ENCODE data around the gene ZNF804A. TPM values are rescaled to one million over a fixed set of nuclear protein-coding genes. Genes with fewer than 3 reads are reported as not detected.

The ZNF804A gene
- total and polyA plus RNA-seq, 2 of the 4 experiments (the other 2 are of a cell fraction) = 2.2 to 2.7 TPM

GRCh38 chr2:184735611-184736010 is 137.3 kb downstream of the ZNF804A start:
- Histone ChIP-seq H2AK9ac (replicated peaks; ENCODE audit: low read depth, low read length, poor library complexity) (no peak overlapping the region), H3K27me3 (ENCODE audit: control insufficient read depth, insufficient read depth, low read length) (no peaks in the 10 kb centered on the region), H3K18ac (ENCODE audit: low read depth, low read length) (no peak overlapping the region), H2AK5ac (ENCODE audit: low read depth, low read length) (no peak overlapping the region), H2BK15ac (ENCODE audit: low read depth, low read length) (no peak overlapping the region), H3K14ac (replicated peaks; ENCODE audit: low read depth, low read length) (no peak overlapping the region), H3K9me1 (ENCODE audit: insufficient read depth, low read length) (no peaks in the 10 kb centered on the region), H4K8ac (ENCODE audit: low read depth in 2 of 2, low read length in 2 of 2) (no peak overlapping the region), H2BK5ac (ENCODE audit: low read depth, low read length, poor library complexity, severe bottlenecking) (no peak overlapping the region), H2BK120ac (ENCODE audit: low read depth, low read length) (no peak overlapping the region), H3K4ac (ENCODE audit: low read depth, low read length) (no peak overlapping the region), H3K36me3 (ENCODE audit: control insufficient read depth, insufficient read depth, low read length) (no peaks in the 10 kb centered on the region), H4K5ac (ENCODE audit: low read depth, low read length) (no peak overlapping the region), H4K20me1 (ENCODE audit: insufficient read depth, low read length) (no peaks in the 10 kb centered on the region; the same call in 1 of the 2 replicates), H3K27ac (ENCODE audit: insufficient read depth, low read length) (no peak overlapping the region), H3K4me3 (ENCODE audit: insufficient read depth, low read depth, low read length) (no peak overlapping the region), H2BK20ac (ENCODE audit: low read depth, low read length) (no peak overlapping the region), H3K56ac (ENCODE audit: extremely low read depth, insufficient read depth, low read length) (no peak overlapping the region), H2AFZ (replicated peaks; ENCODE audit: low read length, poor library complexity) (no peak overlapping the region), H3K4me1 (ENCODE audit: control insufficient read depth, insufficient read depth, low read length) (no peaks in the 10 kb centered on the region), H3K9me3 (ENCODE audit: control insufficient read depth, insufficient read depth, low read length) (no peaks in the 10 kb centered on the region), H3K79me1 (ENCODE audit: low read depth in 1 of 2, low read length in 2 of 2) (peaks cover 0 to 5% of the 10 kb centered on the region in 2 experiments; a peak in 1 of 4 replicates), H3K23ac (ENCODE audit: low read depth, low read length) (no peak overlapping the region), H3K9ac (ENCODE audit: low read depth, low read length) (no peak overlapping the region), H3K4me2 (ENCODE audit: low read depth, low read length) (no peak overlapping the region), H4K91ac (ENCODE audit: insufficient read depth, low read depth, low read length) (no peak overlapping the region)
- intact Hi-C loops (cut with micrococcal nuclease) (no loop called here), dilution Hi-C loops (cut with HindIII; ENCODE audit: low sequenced_read_pairs, unreplicated experiment) (no loop called here), in situ Hi-C loops (cut with MboI; ENCODE audit: low sequenced_read_pairs) (no loop called here)
- no TSS peak for BruUV-seq (replicated peaks)
- ATAC-seq (ENCODE audit: low read depth) = no peak
- POLR2A ChIA-PET (ENCODE audit: unreplicated experiment) = no interaction called here
- TF ChIP-seq RCOR1 (IDR thresholded peaks at IDR 0.05; ENCODE audit: insufficient replicate concordance, low read length) = no peak
- TF ChIP-seq ELK1 (IDR thresholded peaks at IDR 0.05; ENCODE audit: borderline replicate concordance, low read depth, low read length) = no peak
- no peak for TF ChIP-seq BHLHE40 (IDR thresholded peaks at IDR 0.05; ENCODE audit: low read depth, low read length)
- no peak for TF ChIP-seq CTCF (conservative IDR thresholded peaks at IDR 0.05; ENCODE audit: low read depth, low read length)
- no CpG with 5 or more reads among the region's 1 CpG for WGBS, 2 experiments (ENCODE audit: extremely low coverage in 2 of 2, insufficient read length in 1 of 2)
- no peak for DNase-seq
- CTCF ChIA-PET = no interaction called here
